Measurements from ENCODE around the gene TBC1D4. TPM values are rescaled to one million over a fixed set of nuclear protein-coding genes. Genes with fewer than 3 reads are reported as not detected.

Gene TBC1D4
- total RNA-seq, 4 donors from 2014 or later, result 31.0 to 91.3 (median 46.1) TPM

DNA sequence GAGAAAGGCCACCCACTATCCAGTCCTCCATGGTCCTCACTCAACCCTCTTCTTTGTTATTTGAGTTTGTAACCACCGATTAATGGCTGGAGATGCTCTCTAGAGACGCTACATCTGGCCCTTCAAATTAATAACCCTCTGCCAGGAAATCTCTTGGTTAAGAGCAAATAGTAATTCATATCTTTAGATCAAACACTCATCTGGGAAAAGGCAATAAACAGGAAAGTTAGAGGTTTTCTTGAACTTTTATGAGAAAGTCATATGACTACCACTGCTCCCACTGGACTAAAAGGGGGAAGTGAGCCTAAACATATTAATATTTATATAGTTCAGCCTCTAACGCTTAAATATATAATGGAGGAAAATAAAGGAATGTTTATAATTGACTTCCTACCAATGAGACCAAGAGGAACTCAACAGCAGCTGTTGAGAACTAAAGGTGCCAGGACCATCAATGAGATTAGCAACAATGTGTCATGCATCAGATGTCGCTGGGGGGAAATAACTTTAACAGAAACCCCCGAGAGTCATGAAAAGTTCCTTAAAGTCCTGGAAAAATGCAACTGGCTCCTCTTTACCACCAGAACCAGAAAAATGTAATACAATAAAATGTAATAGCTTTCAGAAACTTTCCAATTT is 2.7 kb downstream of the TBC1D4 start:
- Histone ChIP-seq H3K4me1 (peaks cover 0 to 19% (median 11%) of the 10 kb centered on the region in 4 donors), H3K4me3 (no peak overlapping the region), H3K9me3 (no peaks in the 10 kb centered on the region), H3K27me3 (no peaks in the 10 kb centered on the region), H3K27ac (no peak overlapping the region), H3K36me3 (no peaks in the 10 kb centered on the region)
- no peak for DNase-seq
- intact Hi-C loops (cut with DNase I; ENCODE audit: low total_unique reads), result no loop called here
- TF ChIP-seq POLR2A (IDR thresholded peaks at IDR 0.05), result no peak
- TF ChIP-seq POLR2AphosphoS5 (IDR thresholded peaks at IDR 0.05), result no peak
- TF ChIP-seq, protein P1, sequence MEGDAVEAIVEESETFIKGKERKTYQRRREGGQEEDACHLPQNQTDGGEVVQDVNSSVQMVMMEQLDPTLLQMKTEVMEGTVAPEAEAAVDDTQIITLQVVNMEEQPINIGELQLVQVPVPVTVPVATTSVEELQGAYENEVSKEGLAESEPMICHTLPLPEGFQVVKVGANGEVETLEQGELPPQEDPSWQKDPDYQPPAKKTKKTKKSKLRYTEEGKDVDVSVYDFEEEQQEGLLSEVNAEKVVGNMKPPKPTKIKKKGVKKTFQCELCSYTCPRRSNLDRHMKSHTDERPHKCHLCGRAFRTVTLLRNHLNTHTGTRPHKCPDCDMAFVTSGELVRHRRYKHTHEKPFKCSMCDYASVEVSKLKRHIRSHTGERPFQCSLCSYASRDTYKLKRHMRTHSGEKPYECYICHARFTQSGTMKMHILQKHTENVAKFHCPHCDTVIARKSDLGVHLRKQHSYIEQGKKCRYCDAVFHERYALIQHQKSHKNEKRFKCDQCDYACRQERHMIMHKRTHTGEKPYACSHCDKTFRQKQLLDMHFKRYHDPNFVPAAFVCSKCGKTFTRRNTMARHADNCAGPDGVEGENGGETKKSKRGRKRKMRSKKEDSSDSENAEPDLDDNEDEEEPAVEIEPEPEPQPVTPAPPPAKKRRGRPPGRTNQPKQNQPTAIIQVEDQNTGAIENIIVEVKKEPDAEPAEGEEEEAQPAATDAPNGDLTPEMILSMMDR (IDR thresholded peaks at IDR 0.05), result no peak
- TF ChIP-seq EP300 (IDR thresholded peaks at IDR 0.05; ENCODE audit: low read depth), result no peak
- in situ Hi-C loops (cut with MboI; ENCODE audit: low pct_ligation_motif_present in 1 of 4, low pct_unique_long_range_greater_than_20kb in 1 of 4, low sequenced_read_pairs in 3 of 4), result loop anchor here in 1 of 4 donors (25.0 kb wide), 1 partner anchor 117 kb away; no protein-coding TSS in a partner anchor
- 55 to 60% methylated on average over 5 of the region's 5 CpGs for WGBS, 2 donors (ENCODE audit: low coverage in 1 of 2)

DNA sequence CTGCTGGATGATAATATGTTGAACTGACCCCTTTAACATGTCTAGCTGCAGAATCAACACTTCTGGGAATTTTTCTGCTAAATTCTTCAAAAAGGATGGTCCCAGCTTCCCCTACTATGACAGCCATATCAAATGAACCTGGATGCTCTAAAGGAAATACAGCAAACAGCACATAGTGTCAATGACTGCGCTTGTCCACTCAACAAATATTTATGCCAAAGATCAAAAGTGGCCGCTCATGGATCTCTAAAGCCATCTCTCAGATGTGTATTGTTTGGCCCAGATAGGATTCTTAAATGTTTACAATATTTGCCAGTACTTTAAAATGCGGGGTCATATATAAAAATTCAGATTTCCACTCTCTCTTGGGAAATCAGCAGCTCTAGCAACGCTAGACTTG is 3.3 kb downstream of the TBC1D4 start:
- no peak overlapping the region for H3K27ac ChIP-seq
- no peak for DNase-seq
- no peaks in the 10 kb centered on the region for H3K9me3 ChIP-seq
- intact Hi-C loops (cut with DNase I; ENCODE audit: low total_unique reads), result no loop called here
- H3K4me1 ChIP-seq, result peaks cover 0 to 23% (median 11%) of the 10 kb centered on the region in 4 donors
- no peak overlapping the region for H3K4me3 ChIP-seq
- no peak for TF ChIP-seq POLR2AphosphoS5 (IDR thresholded peaks at IDR 0.05)
- TF ChIP-seq EP300 (IDR thresholded peaks at IDR 0.05; ENCODE audit: low read depth), result no peak
- TF ChIP-seq, protein P1 (IDR thresholded peaks at IDR 0.05), result no peak
- TF ChIP-seq POLR2A (IDR thresholded peaks at IDR 0.05), result no peak
- 92 to 98% methylated on average over 4 of the region's 4 CpGs for WGBS, 2 donors (ENCODE audit: low coverage in 1 of 2)
- no peaks in the 10 kb centered on the region for H3K27me3 ChIP-seq
- H3K36me3 ChIP-seq, result no peaks in the 10 kb centered on the region
- in situ Hi-C loops (cut with MboI; ENCODE audit: low pct_ligation_motif_present in 1 of 4, low pct_unique_long_range_greater_than_20kb in 1 of 4, low sequenced_read_pairs in 3 of 4), result loop anchor here in 1 of 4 donors (25.0 kb wide), 1 partner anchor 116 kb away; no protein-coding TSS in a partner anchor

DNA sequence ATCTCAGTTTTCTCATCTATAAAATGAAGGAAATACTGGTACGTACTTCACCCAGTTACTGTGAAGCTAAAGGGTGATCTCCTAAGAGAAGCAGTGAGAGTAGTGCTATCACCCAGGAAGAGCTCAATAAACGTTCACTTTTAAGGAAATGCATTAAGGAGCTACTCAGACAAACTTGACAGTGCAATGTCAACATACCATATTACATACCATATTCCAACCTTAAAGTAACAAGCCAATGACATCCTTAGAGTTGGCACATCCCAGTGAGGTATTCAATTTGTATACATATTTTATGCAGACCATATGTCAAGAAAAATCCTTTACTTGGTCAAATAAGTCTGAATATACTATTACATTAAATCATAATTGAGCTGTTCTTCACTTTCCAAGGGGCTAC is 7.0 kb downstream of the TBC1D4 start:
- in situ Hi-C loops (cut with MboI; ENCODE audit: low pct_ligation_motif_present in 1 of 4, low pct_unique_long_range_greater_than_20kb in 1 of 4, low sequenced_read_pairs in 3 of 4) (loop anchor here in 1 of 4 donors (25.0 kb wide), 1 partner anchor 113 kb away; no protein-coding TSS in a partner anchor), intact Hi-C loops (cut with DNase I; ENCODE audit: low total_unique reads) (no loop called here)
- H3K4me1 ChIP-seq, result peaks cover 0 to 14% (median 4%) of the 10 kb centered on the region in 4 donors
- no peak for DNase-seq
- WGBS, 2 donors (ENCODE audit: low coverage in 1 of 2), result 57 to 60% methylated on average over 2 of the region's 2 CpGs
- no peaks in the 10 kb centered on the region for H3K27me3 ChIP-seq
- no peak for TF ChIP-seq POLR2A (IDR thresholded peaks at IDR 0.05)
- TF ChIP-seq, protein P1 (IDR thresholded peaks at IDR 0.05), result no peak
- TF ChIP-seq EP300 (IDR thresholded peaks at IDR 0.05; ENCODE audit: low read depth), result no peak
- TF ChIP-seq POLR2AphosphoS5 (IDR thresholded peaks at IDR 0.05), result no peak
- no peaks in the 10 kb centered on the region for H3K9me3 ChIP-seq
- no peak overlapping the region for H3K27ac ChIP-seq
- no peaks in the 10 kb centered on the region for H3K36me3 ChIP-seq
- no peak overlapping the region for H3K4me3 ChIP-seq

DNA sequence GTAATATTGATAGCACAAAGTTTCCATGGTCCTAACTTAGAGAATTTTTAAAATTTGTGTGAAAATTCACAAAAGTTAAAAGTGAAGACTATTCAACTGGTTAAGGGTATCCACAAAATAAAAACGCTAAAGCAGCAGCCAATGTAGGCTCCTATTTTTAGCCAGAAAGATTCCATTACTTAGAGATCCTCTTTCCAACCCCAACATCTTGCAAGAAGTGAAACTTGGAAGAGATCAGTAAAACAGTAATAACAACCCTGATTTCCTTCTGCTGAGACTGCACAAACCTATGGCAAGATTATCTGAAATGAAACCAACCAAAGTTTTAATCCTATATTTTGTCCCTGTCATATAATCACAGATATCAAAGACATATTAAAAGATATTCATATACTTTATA is 8.5 kb downstream of the TBC1D4 start:
- H3K36me3 ChIP-seq, result no peaks in the 10 kb centered on the region
- TF ChIP-seq, protein P1 (IDR thresholded peaks at IDR 0.05), result no peak
- no peak for TF ChIP-seq POLR2AphosphoS5 (IDR thresholded peaks at IDR 0.05)
- no peak for TF ChIP-seq POLR2A (IDR thresholded peaks at IDR 0.05)
- TF ChIP-seq EP300 (IDR thresholded peaks at IDR 0.05; ENCODE audit: low read depth), result no peak
- 45 to 78% methylated on average over 1 of the region's 1 CpG for WGBS, 2 donors (ENCODE audit: low coverage in 1 of 2)
- in situ Hi-C loops (cut with MboI; ENCODE audit: low pct_ligation_motif_present in 1 of 4, low pct_unique_long_range_greater_than_20kb in 1 of 4, low sequenced_read_pairs in 3 of 4), result no loop called here
- H3K4me1 ChIP-seq, result peaks cover 0 to 7% (median 0%) of the 10 kb centered on the region in 4 donors
- no peak for DNase-seq
- intact Hi-C loops (cut with DNase I; ENCODE audit: low total_unique reads), result no loop called here
- no peak overlapping the region for H3K4me3 ChIP-seq
- no peaks in the 10 kb centered on the region for H3K9me3 ChIP-seq
- H3K27me3 ChIP-seq, result no peaks in the 10 kb centered on the region
- H3K27ac ChIP-seq, result no peak overlapping the region
